ENCODE measurements around the gene CCDC15.

The CCDC15 gene

DNA sequence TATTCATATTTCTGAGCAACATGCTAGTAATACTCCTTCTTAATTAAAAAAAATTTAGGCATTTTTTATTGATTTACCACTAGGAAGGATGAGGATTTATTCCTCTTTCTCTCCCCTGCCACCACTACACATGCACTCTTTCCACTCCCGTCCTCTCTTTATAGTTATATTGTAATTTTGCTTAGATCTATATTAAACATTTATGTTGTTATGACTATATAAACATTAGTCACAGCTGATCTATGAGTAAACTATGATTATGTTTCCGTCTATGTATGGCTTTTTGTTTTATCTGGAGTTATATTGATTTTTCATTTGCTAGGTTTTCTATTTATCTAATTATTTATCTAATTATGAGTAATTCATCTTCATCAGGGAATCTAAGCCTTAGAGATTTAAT lies 17.8 kb downstream of the CCDC15 start:
- Histone ChIP-seq H2BK120ac (ENCODE audit: low read depth, low read length) (no peak overlapping the region), H3K27me3 (ENCODE audit: control insufficient read depth in 1 of 2, insufficient read depth in 1 of 2, low read length in 2 of 2) (no peaks in the 10 kb centered on the region), H3K23ac (ENCODE audit: low read length in 2 of 2) (no peak overlapping the region), H3K9me3 (ENCODE audit: control insufficient read depth, low read length) (no peaks in the 10 kb centered on the region), H3K4me3 (ENCODE audit: insufficient read depth in 1 of 2, low read depth in 1 of 2, low read length in 2 of 2) (no peak overlapping the region), H2AK5ac (ENCODE audit: low read length, severe bottlenecking) (no peak overlapping the region), H2BK5ac (ENCODE audit: low read depth, low read length, poor library complexity, severe bottlenecking) (no peak overlapping the region), H3K18ac (ENCODE audit: low read depth in 1 of 2, low read length in 2 of 2) (no peak overlapping the region), H3K9ac (ENCODE audit: low read length) (no peak overlapping the region), H3K4me1 (ENCODE audit: control insufficient read depth, insufficient read depth, low read depth, low read length) (no peaks in the 10 kb centered on the region), H3K27ac (ENCODE audit: low read length, poor library complexity, severe bottlenecking) (no peak overlapping the region), H4K8ac (ENCODE audit: low read length) (no peak overlapping the region), H2AFZ (ENCODE audit: low read depth, low read length) (no peak overlapping the region), H4K91ac (ENCODE audit: low read length) (no peak overlapping the region), H3K79me1 (replicated peaks; ENCODE audit: low read length, poor library complexity, severe bottlenecking) (no peaks in the 10 kb centered on the region), H2BK15ac (ENCODE audit: low read depth, poor library complexity, severe bottlenecking) (no peak overlapping the region), H3K4ac (ENCODE audit: low read depth in 1 of 2, low read length in 2 of 2) (no peak overlapping the region), H3K4me2 (ENCODE audit: low read length, poor library complexity, severe bottlenecking) (no peak overlapping the region), H3K14ac (ENCODE audit: low read length in 2 of 2) (no peak overlapping the region), H3K36me3 (ENCODE audit: control insufficient read depth in 1 of 2, insufficient read depth in 2 of 2, low read depth in 1 of 2, low read length in 2 of 2) (no peaks in the 10 kb centered on the region), H2BK12ac (ENCODE audit: low read length in 2 of 2) (no peak overlapping the region)
- DNase-seq, result no peak
- no CpG with 5 or more reads among the region's 2 CpGs for WGBS

DNA sequence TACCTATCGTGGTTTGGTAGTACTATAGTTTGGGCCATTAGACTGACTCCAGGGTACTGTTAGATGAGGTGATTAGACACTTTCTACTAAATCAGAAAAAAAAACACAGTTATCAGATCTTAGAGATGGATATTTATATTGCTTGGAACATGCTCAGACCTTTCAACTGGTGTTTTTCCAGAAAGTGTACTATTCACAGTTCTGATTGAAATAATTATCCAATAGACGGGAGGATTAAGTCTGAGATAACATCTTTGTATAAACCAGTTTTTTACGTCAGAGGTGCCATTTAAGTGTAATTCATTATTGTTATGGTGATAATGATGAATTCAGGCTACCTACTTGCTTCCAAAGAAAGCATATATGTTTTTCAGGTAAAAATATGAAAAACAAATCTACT lies 22.5 kb downstream of the CCDC15 start:
- no peak overlapping the region for H2AK5ac ChIP-seq (ENCODE audit: low read length, severe bottlenecking)
- H3K4ac ChIP-seq (ENCODE audit: low read depth in 1 of 2, low read length in 2 of 2), result no peak overlapping the region
- H4K91ac ChIP-seq (ENCODE audit: low read length), result no peak overlapping the region
- no peaks in the 10 kb centered on the region for H3K27me3 ChIP-seq (ENCODE audit: control insufficient read depth in 1 of 2, insufficient read depth in 1 of 2, low read length in 2 of 2)
- no peaks in the 10 kb centered on the region for H3K4me1 ChIP-seq (ENCODE audit: control insufficient read depth, insufficient read depth, low read depth, low read length)
- no peak overlapping the region for H3K18ac ChIP-seq (ENCODE audit: low read depth in 1 of 2, low read length in 2 of 2)
- H3K14ac ChIP-seq (ENCODE audit: low read length in 2 of 2), result no peak overlapping the region
- no peak overlapping the region for H3K9ac ChIP-seq (ENCODE audit: low read length)
- no peak for DNase-seq
- H3K23ac ChIP-seq (ENCODE audit: low read length in 2 of 2), result no peak overlapping the region
- no peak overlapping the region for H2AFZ ChIP-seq (ENCODE audit: low read depth, low read length)
- no peak overlapping the region for H4K8ac ChIP-seq (ENCODE audit: low read length)
- no peaks in the 10 kb centered on the region for H3K79me1 ChIP-seq (replicated peaks; ENCODE audit: low read length, poor library complexity, severe bottlenecking)
- H2BK5ac ChIP-seq (ENCODE audit: low read depth, low read length, poor library complexity, severe bottlenecking), result no peak overlapping the region
- no peak overlapping the region for H3K27ac ChIP-seq (ENCODE audit: low read length, poor library complexity, severe bottlenecking)
- WGBS, result no CpG with 5 or more reads among the region's 3 CpGs
- peaks cover under 1% of the 10 kb centered on the region for H3K9me3 ChIP-seq (ENCODE audit: control insufficient read depth, low read length)
- H2BK12ac ChIP-seq (ENCODE audit: low read length in 2 of 2), result no peak overlapping the region
- no peak overlapping the region for H3K4me3 ChIP-seq (ENCODE audit: insufficient read depth in 1 of 2, low read depth in 1 of 2, low read length in 2 of 2)
- no peaks in the 10 kb centered on the region for H3K36me3 ChIP-seq (ENCODE audit: control insufficient read depth in 1 of 2, insufficient read depth in 2 of 2, low read depth in 1 of 2, low read length in 2 of 2)
- H3K4me2 ChIP-seq (ENCODE audit: low read length, poor library complexity, severe bottlenecking), result no peak overlapping the region
- H2BK15ac ChIP-seq (ENCODE audit: low read depth, poor library complexity, severe bottlenecking), result no peak overlapping the region
- no peak overlapping the region for H2BK120ac ChIP-seq (ENCODE audit: low read depth, low read length)

DNA sequence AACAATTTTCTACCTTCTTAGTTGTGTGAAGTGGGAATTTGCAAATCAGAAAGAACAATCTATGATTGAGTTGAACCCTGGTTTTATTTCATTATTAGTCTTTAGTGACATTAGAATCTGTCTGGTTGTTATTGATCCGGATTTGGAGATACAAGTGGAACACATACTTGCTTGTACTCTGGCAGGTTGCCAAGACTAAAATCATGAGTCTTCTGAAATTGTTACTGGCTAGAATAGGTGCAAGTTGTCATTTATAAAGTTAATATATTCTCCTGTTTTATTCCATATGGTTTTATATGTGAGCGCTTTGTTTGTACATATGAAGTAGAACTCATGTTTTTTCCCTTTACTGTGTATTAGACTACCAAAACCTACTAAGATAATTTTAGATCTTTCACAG lies 23.0 kb downstream of the CCDC15 start:
- Histone ChIP-seq H3K27ac (ENCODE audit: low read length, poor library complexity, severe bottlenecking) (no peak overlapping the region), H4K91ac (ENCODE audit: low read length) (no peak overlapping the region), H3K4me3 (ENCODE audit: insufficient read depth in 1 of 2, low read depth in 1 of 2, low read length in 2 of 2) (no peak overlapping the region), H2BK15ac (ENCODE audit: low read depth, poor library complexity, severe bottlenecking) (no peak overlapping the region), H2AFZ (ENCODE audit: low read depth, low read length) (no peak overlapping the region), H4K8ac (ENCODE audit: low read length) (no peak overlapping the region), H3K36me3 (ENCODE audit: control insufficient read depth in 1 of 2, insufficient read depth in 2 of 2, low read depth in 1 of 2, low read length in 2 of 2) (no peaks in the 10 kb centered on the region), H3K18ac (ENCODE audit: low read depth in 1 of 2, low read length in 2 of 2) (no peak overlapping the region), H3K9ac (ENCODE audit: low read length) (no peak overlapping the region), H2BK120ac (ENCODE audit: low read depth, low read length) (no peak overlapping the region), H3K23ac (ENCODE audit: low read length in 2 of 2) (no peak overlapping the region), H3K4ac (ENCODE audit: low read depth in 1 of 2, low read length in 2 of 2) (no peak overlapping the region), H2BK12ac (ENCODE audit: low read length in 2 of 2) (no peak overlapping the region), H2BK5ac (ENCODE audit: low read depth, low read length, poor library complexity, severe bottlenecking) (no peak overlapping the region), H3K4me2 (ENCODE audit: low read length, poor library complexity, severe bottlenecking) (no peak overlapping the region), H3K9me3 (ENCODE audit: control insufficient read depth, low read length) (peaks cover 5% of the 10 kb centered on the region), H3K27me3 (ENCODE audit: control insufficient read depth in 1 of 2, insufficient read depth in 1 of 2, low read length in 2 of 2) (no peaks in the 10 kb centered on the region), H3K4me1 (ENCODE audit: control insufficient read depth, insufficient read depth, low read depth, low read length) (no peaks in the 10 kb centered on the region), H2AK5ac (ENCODE audit: low read length, severe bottlenecking) (no peak overlapping the region), H3K14ac (ENCODE audit: low read length in 2 of 2) (no peak overlapping the region), H3K79me1 (replicated peaks; ENCODE audit: low read length, poor library complexity, severe bottlenecking) (no peaks in the 10 kb centered on the region)
- DNase-seq, result no peak
- 100% methylated on average over 1 of the region's 2 CpGs for WGBS

DNA sequence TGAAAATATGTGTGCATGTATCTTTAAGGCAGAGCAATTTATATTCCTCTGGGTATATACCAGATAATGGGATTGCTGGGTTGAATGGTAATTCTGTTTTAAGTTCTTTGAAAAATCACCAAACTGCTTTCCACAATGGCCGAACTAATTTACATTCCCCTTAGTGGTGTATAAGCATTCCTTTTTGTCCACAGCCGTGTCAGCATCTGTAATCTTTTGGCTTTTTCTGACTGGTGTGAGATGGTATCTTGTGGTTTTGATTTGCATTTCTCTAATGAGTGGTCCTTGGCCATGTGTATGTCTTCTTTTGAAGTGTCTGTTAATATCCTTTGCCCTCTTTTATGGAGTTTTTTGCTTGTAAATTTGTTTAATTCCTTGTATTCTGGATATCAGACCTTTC lies 24.3 kb downstream of the CCDC15 start:
- H3K27me3 ChIP-seq (ENCODE audit: control insufficient read depth in 1 of 2, insufficient read depth in 1 of 2, low read length in 2 of 2), result no peaks in the 10 kb centered on the region
- H3K4ac ChIP-seq (ENCODE audit: low read depth in 1 of 2, low read length in 2 of 2), result no peak overlapping the region
- H3K18ac ChIP-seq (ENCODE audit: low read depth in 1 of 2, low read length in 2 of 2), result no peak overlapping the region
- no peak overlapping the region for H3K4me2 ChIP-seq (ENCODE audit: low read length, poor library complexity, severe bottlenecking)
- no peak overlapping the region for H2BK5ac ChIP-seq (ENCODE audit: low read depth, low read length, poor library complexity, severe bottlenecking)
- no peak overlapping the region for H3K4me3 ChIP-seq (ENCODE audit: insufficient read depth in 1 of 2, low read depth in 1 of 2, low read length in 2 of 2)
- H3K4me1 ChIP-seq (ENCODE audit: control insufficient read depth, insufficient read depth, low read depth, low read length), result no peaks in the 10 kb centered on the region
- H3K79me1 ChIP-seq (replicated peaks; ENCODE audit: low read length, poor library complexity, severe bottlenecking), result no peaks in the 10 kb centered on the region
- H3K9me3 ChIP-seq (ENCODE audit: control insufficient read depth, low read length), result peaks cover 8% of the 10 kb centered on the region
- H4K91ac ChIP-seq (ENCODE audit: low read length), result no peak overlapping the region
- no peak overlapping the region for H2BK12ac ChIP-seq (ENCODE audit: low read length in 2 of 2)
- H3K14ac ChIP-seq (ENCODE audit: low read length in 2 of 2), result no peak overlapping the region
- H3K9ac ChIP-seq (ENCODE audit: low read length), result no peak overlapping the region
- 93% methylated on average over 1 of the region's 2 CpGs for WGBS
- H3K23ac ChIP-seq (ENCODE audit: low read length in 2 of 2), result no peak overlapping the region
- no peak overlapping the region for H2BK120ac ChIP-seq (ENCODE audit: low read depth, low read length)
- DNase-seq, result no peak
- no peaks in the 10 kb centered on the region for H3K36me3 ChIP-seq (ENCODE audit: control insufficient read depth in 1 of 2, insufficient read depth in 2 of 2, low read depth in 1 of 2, low read length in 2 of 2)
- H4K8ac ChIP-seq (ENCODE audit: low read length), result no peak overlapping the region
- H2AK5ac ChIP-seq (ENCODE audit: low read length, severe bottlenecking), result no peak overlapping the region
- H3K27ac ChIP-seq (ENCODE audit: low read length, poor library complexity, severe bottlenecking), result no peak overlapping the region
- no peak overlapping the region for H2BK15ac ChIP-seq (ENCODE audit: low read depth, poor library complexity, severe bottlenecking)
- no peak overlapping the region for H2AFZ ChIP-seq (ENCODE audit: low read depth, low read length)
